Astrocyte (in vitro differentiated cells and primary cell): ENCODE results near the gene PHF24. TPM values are rescaled to one million over a fixed set of nuclear protein-coding genes. Genes with fewer than 3 reads are reported as not detected.

Source experiments
- DNase-seq: peaks from one replicate; pipeline ENCODE4 v3.0.0-alpha.2; 2010; ENCODE audit warnings: low read depth
- FAIRE-seq: peaks from 2 replicates; lab custom pipeline; 2011; peaks lifted over from hg19 to GRCh38; lab: Jason Lieb, UNC
- H2AFZ ChIP-seq: 2 replicates; pipeline ENCODE4 v1.6.0; 2012; ENCODE audit warnings: low read depth, low read length, inconsistent platforms
- H3K27ac ChIP-seq: 2 replicates; pipeline ENCODE4 v1.5.1; 2011; ENCODE audit warnings: low read depth, low read length, inconsistent platforms
- H3K27me3 ChIP-seq: 2 replicates; pipeline ENCODE4 v1.6.0; 2011; ENCODE audit warnings: low read length, inconsistent platforms; ENCODE audit not compliant: insufficient read depth
- H3K36me3 ChIP-seq: 2 replicates; pipeline ENCODE4 v1.5.1; 2011; ENCODE audit warnings: low read length, inconsistent platforms; ENCODE audit not compliant: insufficient read depth
- H3K4me1 ChIP-seq: 2 replicates; pipeline ENCODE4 v1.5.1; 2011; ENCODE audit warnings: low read length, inconsistent platforms; ENCODE audit not compliant: insufficient read depth
- H3K4me2 ChIP-seq: 2 replicates; pipeline ENCODE4 v1.6.0; 2012; ENCODE audit warnings: low read length, inconsistent platforms
- H3K4me3 ChIP-seq: 2 replicates; pipeline ENCODE4 v1.5.1; 2011; ENCODE audit warnings: low read depth, mild to moderate bottlenecking, low read length, inconsistent platforms; ENCODE audit not compliant: insufficient read depth
- H3K79me2 ChIP-seq: 2 replicates; pipeline ENCODE4 v1.6.0; 2012; ENCODE audit warnings: mild to moderate bottlenecking, low read length, inconsistent platforms; ENCODE audit not compliant: insufficient read depth
- H3K9ac ChIP-seq: 2 replicates; pipeline ENCODE4 v1.6.0; 2012; ENCODE audit warnings: mild to moderate bottlenecking, low read length, inconsistent platforms
- H3K9me3 ChIP-seq: 2 replicates; pipeline ENCODE4 v1.5.1; 2012; ENCODE audit warnings: low read depth, mild to moderate bottlenecking, low read length, inconsistent platforms; ENCODE audit not compliant: insufficient read depth
- H4K20me1 ChIP-seq: 2 replicates; pipeline ENCODE4 v1.6.0; 2012; ENCODE audit warnings: low read length, inconsistent platforms; ENCODE audit not compliant: insufficient read depth
- H3K27ac Mint-ChIP-seq: one replicate; pipeline ENCODE4 v1.8.0; 2021; ENCODE audit warnings: mild to moderate bottlenecking, mixed read lengths; ENCODE audit not compliant: unreplicated experiment
- H3K27me3 Mint-ChIP-seq: one replicate; pipeline ENCODE4 v1.8.0; 2021; ENCODE audit warnings: low read depth, mixed read lengths; ENCODE audit not compliant: unreplicated experiment
- H3K36me3 Mint-ChIP-seq: one replicate; pipeline ENCODE4 v1.8.0; 2021; ENCODE audit warnings: low read depth, mixed read lengths; ENCODE audit not compliant: unreplicated experiment
- H3K4me1 Mint-ChIP-seq: one replicate; pipeline ENCODE4 v1.8.0; 2021; ENCODE audit warnings: low read depth, mixed read lengths; ENCODE audit not compliant: unreplicated experiment
- H3K4me3 Mint-ChIP-seq: one replicate; pipeline ENCODE4 v1.8.0; 2021; ENCODE audit warnings: mild to moderate bottlenecking, moderate library complexity, mixed read lengths; ENCODE audit not compliant: unreplicated experiment
- H3K9me3 Mint-ChIP-seq: one replicate; pipeline ENCODE4 v1.8.0; 2021; ENCODE audit warnings: mild to moderate bottlenecking, mixed read lengths; ENCODE audit not compliant: unreplicated experiment
- CTCF ChIP-seq: IDR thresholded peaks from 2 replicates; pipeline ENCODE4 v1.5.1; 2011; ENCODE audit warnings: low read depth, mild to moderate bottlenecking, inconsistent platforms, low read length, moderate library complexity; ENCODE audit not compliant: insufficient read depth
- EZH2 ChIP-seq: IDR thresholded peaks from 2 replicates; pipeline ENCODE4 v1.6.1; 2012; ENCODE audit warnings: mild to moderate bottlenecking, low read length, inconsistent platforms; ENCODE audit not compliant: insufficient read depth
- total RNA-seq: library from RNA; stranded (reverse); gene quantifications from 2 replicates; pipeline ENCODE4 v1.2.1, GENCODE V29; 2021

Gene PHF24
- total RNA-seq, 1 donor from 2014 or later: 0.16 TPM

- Histone ChIP-seq H2AFZ (no peak overlapping the region), H3K4me3 (no peak overlapping the region), H3K4me1 (no peaks in the 10 kb centered on the region), H4K20me1 (no peaks in the 10 kb centered on the region), H3K4me2 (no peak overlapping the region), H3K9ac (no peak overlapping the region), H3K9me3 (no peaks in the 10 kb centered on the region), H3K27ac (no peak overlapping the region), H3K36me3 (no peaks in the 10 kb centered on the region), H3K27me3 (peaks cover 31% of the 10 kb centered on the region), H3K79me2 (no peaks in the 10 kb centered on the region)
- Mint-ChIP-seq H3K4me1 (no peaks in the 10 kb centered on the region), H3K27ac (no peak overlapping the region), H3K9me3 (no peaks in the 10 kb centered on the region), H3K27me3 (peaks cover 51% of the 10 kb centered on the region), H3K4me3 (no peak overlapping the region), H3K36me3 (no peaks in the 10 kb centered on the region)
- DNase-seq (no peak), FAIRE-seq (no peak)
- no peak for TF ChIP-seq EZH2
- TF ChIP-seq CTCF: no peak
These were observed 16.6 kb downstream of the PHF24 start for GRCh38 chr9:34974664-34975063.

GRCh38 chr9:34976441-34976840 is 18.4 kb downstream of the PHF24 start:
- Histone ChIP-seq H3K4me2 (no peak overlapping the region), H3K79me2 (no peaks in the 10 kb centered on the region), H3K36me3 (no peaks in the 10 kb centered on the region), H3K27ac (no peak overlapping the region), H3K9ac (no peak overlapping the region), H4K20me1 (no peaks in the 10 kb centered on the region), H2AFZ (no peak overlapping the region), H3K27me3 (peaks cover 27% of the 10 kb centered on the region), H3K4me1 (no peaks in the 10 kb centered on the region), H3K4me3 (no peak overlapping the region), H3K9me3 (no peaks in the 10 kb centered on the region)
- no peak overlapping the region for H3K4me3 Mint-ChIP-seq
- FAIRE-seq (no peak), DNase-seq (no peak)
- no peak overlapping the region for H3K27ac Mint-ChIP-seq
- no peak for TF ChIP-seq EZH2
- TF ChIP-seq CTCF: no peak
- peaks cover 59% of the 10 kb centered on the region for H3K27me3 Mint-ChIP-seq
- H3K9me3 Mint-ChIP-seq: no peaks in the 10 kb centered on the region
- no peaks in the 10 kb centered on the region for H3K36me3 Mint-ChIP-seq
- H3K4me1 Mint-ChIP-seq: no peaks in the 10 kb centered on the region

- Histone ChIP-seq H2AFZ (no peak overlapping the region), H3K4me1 (no peaks in the 10 kb centered on the region), H3K9ac (no peak overlapping the region), H3K36me3 (no peaks in the 10 kb centered on the region), H3K4me3 (no peak overlapping the region), H3K4me2 (no peak overlapping the region), H3K9me3 (no peaks in the 10 kb centered on the region), H3K27me3 (peaks cover 28% of the 10 kb centered on the region), H3K79me2 (no peaks in the 10 kb centered on the region), H4K20me1 (no peaks in the 10 kb centered on the region), H3K27ac (no peak overlapping the region)
- FAIRE-seq: no peak
- Mint-ChIP-seq H3K27ac (no peak overlapping the region), H3K4me1 (no peaks in the 10 kb centered on the region), H3K4me3 (no peak overlapping the region), H3K27me3 (peaks cover 56% of the 10 kb centered on the region), H3K36me3 (no peaks in the 10 kb centered on the region), H3K9me3 (no peaks in the 10 kb centered on the region)
- no peak for DNase-seq
- TF ChIP-seq CTCF (no peak), EZH2 (no peak)
These were observed 18.9 kb downstream of the PHF24 start for GRCh38 chr9:34976992-34977391.
